ENCODE data around the gene ARPC3. TPM values are rescaled to one million over a fixed set of nuclear protein-coding genes. Genes with fewer than 3 reads are reported as not detected.
A peak's percentile ranks its signal among the peaks of the same experiment; 100 is the strongest.
"Not testable (repeated sequence)": the region's sequence is repeated elsewhere in the genome, so short reads cannot be mapped to it uniquely, and the experiment has no call there.

ARPC3 gene
- total RNA-seq, 1 donor from 2014 or later = 190 TPM

DNA sequence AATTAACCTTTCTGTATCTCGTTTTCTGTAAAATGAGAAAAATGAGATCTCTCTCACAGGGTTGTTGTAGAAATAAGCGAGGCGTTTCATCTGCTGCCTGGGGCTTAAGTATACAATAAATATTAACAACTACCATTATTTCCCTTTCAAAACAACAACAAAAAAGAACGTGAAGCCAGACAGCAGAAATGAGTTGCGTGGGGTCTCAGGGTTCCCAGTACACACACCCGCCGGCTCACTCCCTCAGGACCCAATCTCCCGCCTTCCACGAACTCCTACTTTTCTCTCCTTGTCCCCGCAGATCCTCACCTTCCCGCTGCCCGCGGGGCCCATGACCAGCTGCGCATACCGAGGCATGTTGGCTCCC is 17.7 kb upstream of the ARPC3 start:
- Mint-ChIP-seq H3K27me3 (ENCODE audit: unreplicated experiment) (peaks cover 9% of the 10 kb centered on the region), H3K27ac (ENCODE audit: unreplicated experiment) (peak overlapping the region; percentile 96), H3K36me3 (ENCODE audit: unreplicated experiment) (no peaks in the 10 kb centered on the region), H3K4me3 (ENCODE audit: unreplicated experiment) (peak overlapping the region; percentile 100), H3K9me3 (ENCODE audit: unreplicated experiment) (peaks cover 10% of the 10 kb centered on the region), H3K4me1 (ENCODE audit: low read depth, unreplicated experiment) (peaks cover 10% of the 10 kb centered on the region)
- no peak for DNase-seq
- TF ChIP-seq, protein P1, sequence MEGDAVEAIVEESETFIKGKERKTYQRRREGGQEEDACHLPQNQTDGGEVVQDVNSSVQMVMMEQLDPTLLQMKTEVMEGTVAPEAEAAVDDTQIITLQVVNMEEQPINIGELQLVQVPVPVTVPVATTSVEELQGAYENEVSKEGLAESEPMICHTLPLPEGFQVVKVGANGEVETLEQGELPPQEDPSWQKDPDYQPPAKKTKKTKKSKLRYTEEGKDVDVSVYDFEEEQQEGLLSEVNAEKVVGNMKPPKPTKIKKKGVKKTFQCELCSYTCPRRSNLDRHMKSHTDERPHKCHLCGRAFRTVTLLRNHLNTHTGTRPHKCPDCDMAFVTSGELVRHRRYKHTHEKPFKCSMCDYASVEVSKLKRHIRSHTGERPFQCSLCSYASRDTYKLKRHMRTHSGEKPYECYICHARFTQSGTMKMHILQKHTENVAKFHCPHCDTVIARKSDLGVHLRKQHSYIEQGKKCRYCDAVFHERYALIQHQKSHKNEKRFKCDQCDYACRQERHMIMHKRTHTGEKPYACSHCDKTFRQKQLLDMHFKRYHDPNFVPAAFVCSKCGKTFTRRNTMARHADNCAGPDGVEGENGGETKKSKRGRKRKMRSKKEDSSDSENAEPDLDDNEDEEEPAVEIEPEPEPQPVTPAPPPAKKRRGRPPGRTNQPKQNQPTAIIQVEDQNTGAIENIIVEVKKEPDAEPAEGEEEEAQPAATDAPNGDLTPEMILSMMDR (IDR thresholded peaks at IDR 0.05; ENCODE audit: partially characterized antibody, unreplicated experiment) = no peak

DNA sequence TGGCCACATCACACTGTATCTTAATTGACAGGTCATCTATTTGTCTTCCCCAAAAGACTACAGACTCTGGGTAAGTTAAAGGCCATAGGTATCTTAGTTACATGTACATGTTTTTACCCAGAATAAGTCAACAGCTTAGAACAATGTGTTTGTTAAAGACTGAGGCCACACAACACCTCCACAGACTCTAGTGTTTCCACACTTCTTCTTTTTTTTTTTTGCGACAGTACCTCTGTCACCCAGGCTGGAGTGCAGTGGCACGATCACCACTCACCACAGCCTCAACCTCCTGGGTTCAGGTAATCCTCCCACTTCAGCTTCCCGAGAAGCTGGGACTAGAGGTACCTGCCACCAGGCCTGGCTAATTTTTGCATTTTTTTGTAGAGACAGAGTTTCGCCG is 16.7 kb upstream of the ARPC3 start:
- TF ChIP-seq, protein P1 (IDR thresholded peaks at IDR 0.05; ENCODE audit: partially characterized antibody, unreplicated experiment) = no peak
- no peak overlapping the region for H3K27ac Mint-ChIP-seq (ENCODE audit: unreplicated experiment)
- H3K4me3 Mint-ChIP-seq (ENCODE audit: unreplicated experiment) = peak overlapping the region; percentile 100
- H3K36me3 Mint-ChIP-seq (ENCODE audit: unreplicated experiment) = no peaks in the 10 kb centered on the region
- peaks cover 9% of the 10 kb centered on the region for H3K27me3 Mint-ChIP-seq (ENCODE audit: unreplicated experiment)
- DNase-seq = no peak
- peaks cover 10% of the 10 kb centered on the region for H3K9me3 Mint-ChIP-seq (ENCODE audit: unreplicated experiment)
- peaks cover 10% of the 10 kb centered on the region for H3K4me1 Mint-ChIP-seq (ENCODE audit: low read depth, unreplicated experiment)

DNA sequence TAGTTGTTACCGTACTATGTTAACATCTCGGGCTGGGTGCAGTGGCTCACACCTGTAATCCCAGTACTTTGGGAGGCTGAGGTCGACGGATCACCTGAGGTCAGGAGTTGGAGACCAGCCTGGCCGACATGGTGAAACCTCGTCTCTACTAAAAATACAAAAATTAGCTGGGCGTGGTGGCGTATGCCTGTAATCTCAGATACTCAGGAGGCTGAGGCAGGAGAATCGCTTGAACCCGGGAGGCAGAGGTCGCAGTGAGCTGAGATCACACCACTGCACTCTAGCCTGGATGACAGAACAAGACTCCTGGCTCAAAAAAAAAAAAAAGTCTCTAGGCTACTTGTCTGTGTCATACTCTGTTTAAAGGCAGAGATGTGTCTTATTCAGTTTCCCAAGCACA is 15.6 kb upstream of the ARPC3 start:
- not testable (repeated sequence) for H3K4me3 Mint-ChIP-seq (ENCODE audit: unreplicated experiment); H3K4me1 Mint-ChIP-seq (ENCODE audit: low read depth, unreplicated experiment); H3K27ac Mint-ChIP-seq (ENCODE audit: unreplicated experiment); DNase-seq; H3K27me3 Mint-ChIP-seq (ENCODE audit: unreplicated experiment); H3K36me3 Mint-ChIP-seq (ENCODE audit: unreplicated experiment)
- peaks cover 10% of the 10 kb centered on the region for H3K9me3 Mint-ChIP-seq (ENCODE audit: unreplicated experiment)

DNA sequence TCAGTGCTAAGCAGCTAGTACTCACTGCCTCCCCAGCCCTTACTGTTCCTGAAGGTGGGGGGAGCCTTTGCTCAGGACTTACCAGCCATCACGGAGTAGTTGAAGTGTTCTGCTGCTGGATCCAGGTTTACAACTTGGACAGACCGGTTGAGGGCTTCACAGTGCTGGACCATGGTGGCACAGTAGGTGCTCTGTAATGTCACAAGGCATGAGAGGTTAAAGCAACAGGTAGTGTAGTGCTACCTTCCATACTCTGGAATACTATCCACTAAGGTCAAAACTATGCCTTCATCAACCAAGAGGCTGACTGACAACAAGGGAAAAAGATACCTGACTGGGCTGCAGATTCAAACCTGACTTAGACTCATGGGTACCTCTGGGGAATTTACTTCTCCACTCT is 14.9 kb upstream of the ARPC3 start:
- peaks cover 10% of the 10 kb centered on the region for H3K4me1 Mint-ChIP-seq (ENCODE audit: low read depth, unreplicated experiment)
- no peak for DNase-seq
- peaks cover 9% of the 10 kb centered on the region for H3K27me3 Mint-ChIP-seq (ENCODE audit: unreplicated experiment)
- H3K9me3 Mint-ChIP-seq (ENCODE audit: unreplicated experiment) = peaks cover 10% of the 10 kb centered on the region
- no peak overlapping the region for H3K27ac Mint-ChIP-seq (ENCODE audit: unreplicated experiment)
- TF ChIP-seq, protein P1 (IDR thresholded peaks at IDR 0.05; ENCODE audit: partially characterized antibody, unreplicated experiment) = no peak
- H3K4me3 Mint-ChIP-seq (ENCODE audit: unreplicated experiment) = no peak overlapping the region
- H3K36me3 Mint-ChIP-seq (ENCODE audit: unreplicated experiment) = no peaks in the 10 kb centered on the region

DNA sequence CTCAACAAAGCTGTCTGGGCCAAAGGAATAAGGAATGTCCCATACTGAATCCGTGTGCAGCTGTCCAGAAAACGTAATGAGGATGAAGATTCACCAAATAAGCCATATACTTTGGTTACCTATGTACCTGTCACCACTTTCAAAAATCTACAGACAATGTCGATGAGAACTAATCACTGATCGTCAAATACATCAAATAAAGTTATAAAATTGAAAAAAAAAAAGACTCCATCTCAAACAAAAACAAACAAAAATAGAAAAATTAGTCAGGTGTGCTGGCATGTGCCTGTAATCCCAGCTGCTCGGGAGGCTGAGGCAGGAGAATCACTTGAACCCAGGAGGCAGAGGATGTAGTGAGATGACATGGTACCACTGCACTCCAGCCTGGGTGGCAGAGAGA is 11.1 kb upstream of the ARPC3 start:
- not testable (repeated sequence) for DNase-seq; H3K4me1 Mint-ChIP-seq (ENCODE audit: low read depth, unreplicated experiment); H3K27ac Mint-ChIP-seq (ENCODE audit: unreplicated experiment); H3K27me3 Mint-ChIP-seq (ENCODE audit: unreplicated experiment); H3K9me3 Mint-ChIP-seq (ENCODE audit: unreplicated experiment); H3K4me3 Mint-ChIP-seq (ENCODE audit: unreplicated experiment); H3K36me3 Mint-ChIP-seq (ENCODE audit: unreplicated experiment)

DNA sequence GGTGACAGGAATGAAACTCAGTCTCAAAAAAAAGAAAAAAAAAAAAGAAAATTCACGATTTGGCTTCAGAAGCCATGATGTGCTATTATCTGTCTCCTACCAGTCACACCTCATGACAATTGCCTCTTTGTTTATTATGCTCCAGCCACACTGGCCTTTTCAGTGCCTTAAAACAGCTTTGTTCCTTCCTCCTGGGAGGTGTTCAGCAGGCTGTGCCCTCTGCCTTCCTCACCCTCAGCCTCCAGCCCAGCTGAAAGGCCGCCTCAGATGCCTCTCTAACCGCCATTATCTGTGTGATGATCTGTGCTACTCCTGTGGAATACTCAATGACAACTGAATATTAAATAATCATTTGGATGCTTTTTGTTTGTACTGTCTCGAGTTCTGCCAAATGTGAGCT is 8.6 kb upstream of the ARPC3 start:
- Mint-ChIP-seq H3K4me1 (ENCODE audit: low read depth, unreplicated experiment) (no peaks in the 10 kb centered on the region), H3K36me3 (ENCODE audit: unreplicated experiment) (no peaks in the 10 kb centered on the region), H3K27ac (ENCODE audit: unreplicated experiment) (no peak overlapping the region), H3K27me3 (ENCODE audit: unreplicated experiment) (peaks cover 2% of the 10 kb centered on the region), H3K4me3 (ENCODE audit: unreplicated experiment) (no peak overlapping the region), H3K9me3 (ENCODE audit: unreplicated experiment) (no peaks in the 10 kb centered on the region)
- DNase-seq = no peak
- TF ChIP-seq, protein P1 (IDR thresholded peaks at IDR 0.05; ENCODE audit: partially characterized antibody, unreplicated experiment) = no peak
